ENCODE measurements around the gene SH2D2A. TPM values are rescaled to one million over a fixed set of nuclear protein-coding genes. Genes with fewer than 3 reads are reported as not detected.

Gene SH2D2A
- total RNA-seq, 2 experiments from 2014 or later = 2.1 to 5.8 TPM

- peak; percentile 71 for TF ChIP-seq CTCF (conservative IDR thresholded peaks at IDR 0.05; ENCODE audit: low read length)
- no peak for TF ChIP-seq EZH2phosphoT487 (IDR thresholded peaks at IDR 0.05; ENCODE audit: borderline replicate concordance, low read depth, low read length)
- H4K20me1 ChIP-seq (ENCODE audit: insufficient read depth, low read length) = no peaks in the 10 kb centered on the region
- H2AFZ ChIP-seq (ENCODE audit: low read length) = peak overlapping the region; percentile 83
- no peaks in the 10 kb centered on the region for H3K9me2 ChIP-seq (ENCODE audit: insufficient read depth, low read length)
- H3K9me3 ChIP-seq (ENCODE audit: low read length) = no peaks in the 10 kb centered on the region
- POLR2A ChIA-PET = no interaction called here
- CTCF ChIA-PET (ENCODE audit: unreplicated experiment) = interaction anchor here (1.1 kb wide), 1 partner anchor 17 kb away, joined by 3 read pairs; no protein-coding TSS in a partner anchor
- H3K79me2 ChIP-seq (ENCODE audit: insufficient read depth, low read depth, low read length) = no peaks in the 10 kb centered on the region
- H3K4me1 ChIP-seq (ENCODE audit: insufficient read depth, low read length, poor library complexity, severe bottlenecking) = peaks cover 27% of the 10 kb centered on the region
- peak; percentile 61 for DNase-seq (ENCODE audit: low spot score)
- no peaks in the 10 kb centered on the region for H3K36me3 ChIP-seq (ENCODE audit: insufficient read depth, low read length)
- H3K4me3 ChIP-seq (ENCODE audit: low read depth, low read length, poor library complexity, severe bottlenecking) = peak overlapping the region; percentile 58
- intact Hi-C loops (cut with micrococcal nuclease; ENCODE audit: unreplicated experiment) = no loop called here
- H3K4me2 ChIP-seq (ENCODE audit: low read length) = peak overlapping the region; percentile 68
- H3K27ac ChIP-seq (ENCODE audit: low read depth, low read length, poor library complexity, severe bottlenecking) = no peak overlapping the region
- no TSS peak for BruUV-seq (replicated peaks)
Observed at GRCh38 chr1:156813750-156814570, 2.7 kb downstream of the SH2D2A start.

GRCh38 chr1:156813298-156813697, 3.4 kb downstream of the SH2D2A start:
- no TSS peak for BruUV-seq (replicated peaks)
- H3K36me3 ChIP-seq (ENCODE audit: insufficient read depth, low read length) = no peaks in the 10 kb centered on the region
- peak overlapping the region; percentile 58 for H3K4me3 ChIP-seq (ENCODE audit: low read depth, low read length, poor library complexity, severe bottlenecking)
- no peaks in the 10 kb centered on the region for H4K20me1 ChIP-seq (ENCODE audit: insufficient read depth, low read length)
- H3K27ac ChIP-seq (ENCODE audit: low read depth, low read length, poor library complexity, severe bottlenecking) = no peak overlapping the region
- H2AFZ ChIP-seq (ENCODE audit: low read length) = peak overlapping the region; percentile 83
- DNase-seq (ENCODE audit: low spot score) = no peak
- no peaks in the 10 kb centered on the region for H3K79me2 ChIP-seq (ENCODE audit: insufficient read depth, low read depth, low read length)
- ChIA-PET POLR2A (no interaction called here), CTCF (ENCODE audit: unreplicated experiment) (interaction anchor here (1.1 kb wide), 1 partner anchor 16 kb away, joined by 3 read pairs; no protein-coding TSS in a partner anchor)
- H3K9me3 ChIP-seq (ENCODE audit: low read length) = no peaks in the 10 kb centered on the region
- H3K4me1 ChIP-seq (ENCODE audit: insufficient read depth, low read length, poor library complexity, severe bottlenecking) = peaks cover 27% of the 10 kb centered on the region
- intact Hi-C loops (cut with micrococcal nuclease; ENCODE audit: unreplicated experiment) = no loop called here
- TF ChIP-seq EZH2phosphoT487 (IDR thresholded peaks at IDR 0.05; ENCODE audit: borderline replicate concordance, low read depth, low read length) = no peak
- no peak for TF ChIP-seq CTCF (conservative IDR thresholded peaks at IDR 0.05; ENCODE audit: low read length)
- H3K4me2 ChIP-seq (ENCODE audit: low read length) = peak overlapping the region; percentile 68
- H3K9me2 ChIP-seq (ENCODE audit: insufficient read depth, low read length) = no peaks in the 10 kb centered on the region
